A673 (cell line): ENCODE measurements around the gene ADAMTS7. TPM values are rescaled to one million over a fixed set of nuclear protein-coding genes. Genes with fewer than 3 reads are reported as not detected.
"Not testable (repeated sequence)": the region's sequence is repeated elsewhere in the genome, so short reads cannot be mapped to it uniquely, and the experiment has no call there.

Experiments used
- BruUV-seq: library from RNA; stranded (reverse); fragments of 400-500 nt; replicated peaks from 2 replicates; lab custom pipeline; 2021; lab: Mats Ljungman, UMichigan
- CTCF ChIA-PET: fragments of 300-600 bp; sonication (Branson Sonifier 250); formaldehyde crosslinking; loops from one replicate; lab custom pipeline; 2022; ENCODE audit warnings: antibody characterized with exemption; lab: Charles Lee
- POLR2A ChIA-PET: fragments of 300-600 bp; sonication (Branson Sonifier 250); formaldehyde crosslinking; loops from one replicate; lab custom pipeline; 2022; ENCODE audit warnings: antibody characterized with exemption; ENCODE audit not compliant: low non-redundant PET; lab: Charles Lee
- DNase-seq: peaks from one replicate; pipeline ENCODE4 v3.0.0-alpha.2; 2015; ENCODE audit warnings: low spot score
- H3K27ac ChIP-seq: fragments of 200-600 bp; sonication (generic); 2 replicates; pipeline ENCODE4 v1.5.1; 2016; ENCODE audit warnings: mixed run types, low read depth, mild to moderate bottlenecking, mixed read lengths, antibody characterized with exemption, low read length; ENCODE audit not compliant: poor library complexity, severe bottlenecking
- H3K27me3 ChIP-seq: fragments of 200-600 bp; sonication (generic); replicated peaks from 2 replicates; pipeline ENCODE4 v1.6.1; 2017; ENCODE audit warnings: mixed run types, low read depth, mild to moderate bottlenecking, mixed read lengths, antibody characterized with exemption, low read length; ENCODE audit not compliant: insufficient read depth, poor library complexity
- H3K36me3 ChIP-seq: fragments of 200-600 bp; sonication (generic); 2 replicates; pipeline ENCODE4 v1.6.1; 2016; ENCODE audit warnings: mixed run types, mild to moderate bottlenecking, mixed read lengths, antibody characterized with exemption, low read length; ENCODE audit not compliant: insufficient read depth, poor library complexity, severe bottlenecking
- H3K4me1 ChIP-seq: fragments of 200-600 bp; sonication (generic); 2 replicates; pipeline ENCODE4 v1.6.1; 2017; ENCODE audit warnings: mixed run types, mild to moderate bottlenecking, mixed read lengths, antibody characterized with exemption, low read length; ENCODE audit not compliant: insufficient read depth, poor library complexity, severe bottlenecking
- H3K4me3 ChIP-seq: fragments of 200-600 bp; sonication (generic); 2 replicates; pipeline ENCODE4 v1.5.1; 2016; ENCODE audit warnings: low read depth, mixed run types, mild to moderate bottlenecking, mixed read lengths, low read length; ENCODE audit not compliant: poor library complexity, severe bottlenecking
- H3K9me3 ChIP-seq: fragments of 200-600 bp; sonication (generic); 2 replicates; pipeline ENCODE4 v1.6.1; 2016; ENCODE audit warnings: mixed run types, low read depth, mild to moderate bottlenecking, mixed read lengths, antibody characterized with exemption, low read length; ENCODE audit not compliant: poor library complexity, severe bottlenecking
- CTCF ChIP-seq: fragments of 300-800, 200-600 bp; sonication (generic); conservative IDR thresholded peaks from 2 replicates; pipeline ENCODE4 v1.5.1; 2017; ENCODE audit warnings: low read depth, mild to moderate bottlenecking, antibody characterized with exemption, low read length, moderate library complexity, mixed read lengths
- intact Hi-C: fragments of 100-400 bp; cut with micrococcal nuclease; formaldehyde crosslinking; loops from one replicate; pipeline ENCODE4 v1.10.0; 2022; ENCODE audit not compliant: unreplicated experiment
- total RNA-seq: library from RNA; stranded (reverse); gene quantifications from 2 replicates; pipeline ENCODE4 v1.2.3, GENCODE V29; 2021

The ADAMTS7 gene
- total RNA-seq, 1 experiment from 2014 or later, result 0.41 TPM

- POLR2A ChIA-PET, result not testable (repeated sequence)
- CTCF ChIA-PET, result interaction anchor here (0.5 kb wide), 1 partner anchor 78 kb away, joined by 4 read pairs; no protein-coding TSS in a partner anchor
Observed at GRCh38 chr15:78755900-78756591, 55.2 kb downstream of the ADAMTS7 start.

GRCh38 chr15:78754637-78755280 lies 56.5 kb downstream of the ADAMTS7 start:
- H3K27me3 ChIP-seq, H3K9me3 ChIP-seq, intact Hi-C loops, DNase-seq, H3K36me3 ChIP-seq, H3K4me3 ChIP-seq, BruUV-seq, H3K4me1 ChIP-seq, POLR2A ChIA-PET, H3K27ac ChIP-seq: not testable (repeated sequence)
- CTCF ChIA-PET, result interaction anchor here (0.6 kb wide), 1 partner anchor 156 kb away, joined by 9 read pairs; no protein-coding TSS in a partner anchor

More at GRCh38 chr15:78755900-78756591, 55.2 kb downstream of the ADAMTS7 start:
- H3K9me3 ChIP-seq, DNase-seq, BruUV-seq, H3K4me3 ChIP-seq, H3K4me1 ChIP-seq, H3K36me3 ChIP-seq, H3K27ac ChIP-seq, H3K27me3 ChIP-seq, intact Hi-C loops: not testable (repeated sequence)
- peak; percentile 44 for TF ChIP-seq CTCF

- BruUV-seq, H3K36me3 ChIP-seq, H3K4me3 ChIP-seq, H3K27ac ChIP-seq, H3K9me3 ChIP-seq, DNase-seq, POLR2A ChIA-PET, intact Hi-C loops, H3K4me1 ChIP-seq, H3K27me3 ChIP-seq: not testable (repeated sequence)
- CTCF ChIA-PET, result interaction anchor here (0.6 kb wide), 1 partner anchor 155 kb away, joined by 9 read pairs; no protein-coding TSS in a partner anchor
Observed at GRCh38 chr15:78753751-78754535, 57.3 kb downstream of the ADAMTS7 start.

GRCh38 chr15:78753359-78753659 lies 58.0 kb downstream of the ADAMTS7 start:
- H3K9me3 ChIP-seq, BruUV-seq, CTCF ChIA-PET, H3K4me3 ChIP-seq, DNase-seq, H3K27me3 ChIP-seq, intact Hi-C loops, H3K4me1 ChIP-seq, POLR2A ChIA-PET, H3K36me3 ChIP-seq, H3K27ac ChIP-seq: not testable (repeated sequence)
